Measurements from ENCODE around the gene EDNRB.

- no peak for TF ChIP-seq CTCF (IDR thresholded peaks at IDR 0.05; ENCODE audit: low read length)
- no peak for TF ChIP-seq EZH2 (IDR thresholded peaks at IDR 0.05; ENCODE audit: borderline replicate concordance, low read length)
These were observed 22.1 kb downstream of the EDNRB start for GRCh38 chr13:77896536-77896935.
